ENCODE results near the gene MERTK.
A peak's percentile ranks its signal among the peaks of the same experiment; 100 is the strongest.
"Not testable (repeated sequence)": the region's sequence is repeated elsewhere in the genome, so short reads cannot be mapped to it uniquely, and the experiment has no call there.

The MERTK gene

GRCh38 chr2:112065966-112066365 lies 167.6 kb downstream of the MERTK start:
- no peaks in the 10 kb centered on the region for H3K4me1 ChIP-seq (ENCODE audit: control insufficient read depth in 1 of 2, insufficient read depth in 2 of 2, low read length in 2 of 2)
- no peak overlapping the region for H3K4ac ChIP-seq (ENCODE audit: low read depth, low read length)
- no peak overlapping the region for H3K4me3 ChIP-seq (ENCODE audit: low read depth, low read length)
- peak; percentile 6 to 43 for DNase-seq
- H4K91ac ChIP-seq (ENCODE audit: low read depth, low read length), result no peak overlapping the region
- no peak overlapping the region for H3K9ac ChIP-seq (ENCODE audit: low read length)
- no peak overlapping the region for H2BK120ac ChIP-seq (ENCODE audit: insufficient read depth, low read length, poor library complexity)
- H3K23ac ChIP-seq (ENCODE audit: low read length), result no peak overlapping the region
- no peaks in the 10 kb centered on the region for H3K79me2 ChIP-seq (ENCODE audit: control insufficient read depth, insufficient read depth, low read length, poor library complexity)
- no peak overlapping the region for H3K14ac ChIP-seq (ENCODE audit: low read length)
- peaks cover 16 to 23% of the 10 kb centered on the region in 2 experiments for H3K36me3 ChIP-seq (ENCODE audit: control insufficient read depth in 1 of 2, insufficient read depth in 2 of 2, low read length in 2 of 2)
- H4K8ac ChIP-seq (ENCODE audit: low read depth, low read length), result no peak overlapping the region
- H3K18ac ChIP-seq (ENCODE audit: low read length), result no peak overlapping the region
- H2BK12ac ChIP-seq (ENCODE audit: low read length), result no peak overlapping the region
- no peak overlapping the region for H4K12ac ChIP-seq (ENCODE audit: low read depth, low read length)
- no peak overlapping the region for H3K27ac ChIP-seq (ENCODE audit: low read depth, low read length)
- H3K79me1 ChIP-seq (ENCODE audit: low read length), result no peaks in the 10 kb centered on the region
- H2BK5ac ChIP-seq (ENCODE audit: low read depth, low read length, poor library complexity), result no peak overlapping the region
- no peak overlapping the region for H2AK5ac ChIP-seq (ENCODE audit: low read length)
- WGBS (ENCODE audit: extremely low coverage, insufficient coverage, insufficient read length), result no CpG with 5 or more reads among the region's 1 CpG
- H3K27me3 ChIP-seq (ENCODE audit: insufficient read depth, low read length), result no peaks in the 10 kb centered on the region
- no peak overlapping the region for H2AFZ ChIP-seq (ENCODE audit: insufficient read depth, low read length, poor library complexity)
- no peaks in the 10 kb centered on the region for H3K9me3 ChIP-seq (ENCODE audit: insufficient read depth, low read depth, low read length)
- no peak overlapping the region for H3K4me2 ChIP-seq (ENCODE audit: low read length)

GRCh38 chr2:112069794-112070193 lies 171.4 kb downstream of the MERTK start:
- H2BK5ac ChIP-seq (ENCODE audit: low read depth, low read length, poor library complexity); H2AK5ac ChIP-seq (ENCODE audit: low read length); H3K18ac ChIP-seq (ENCODE audit: low read length); DNase-seq; H3K4ac ChIP-seq (ENCODE audit: low read depth, low read length); H3K27ac ChIP-seq (ENCODE audit: low read depth, low read length); H3K27me3 ChIP-seq (ENCODE audit: insufficient read depth, low read length); H2AFZ ChIP-seq (ENCODE audit: insufficient read depth, low read length, poor library complexity); H3K79me1 ChIP-seq (ENCODE audit: low read length); H3K4me3 ChIP-seq (ENCODE audit: low read depth, low read length); H4K12ac ChIP-seq (ENCODE audit: low read depth, low read length); H3K4me1 ChIP-seq (ENCODE audit: control insufficient read depth in 1 of 2, insufficient read depth in 2 of 2, low read length in 2 of 2); H2BK120ac ChIP-seq (ENCODE audit: insufficient read depth, low read length, poor library complexity); H3K4me2 ChIP-seq (ENCODE audit: low read length); H2BK12ac ChIP-seq (ENCODE audit: low read length); H3K23ac ChIP-seq (ENCODE audit: low read length); H4K91ac ChIP-seq (ENCODE audit: low read depth, low read length); H3K79me2 ChIP-seq (ENCODE audit: control insufficient read depth, insufficient read depth, low read length, poor library complexity); H3K14ac ChIP-seq (ENCODE audit: low read length); H3K9ac ChIP-seq (ENCODE audit: low read length); H4K8ac ChIP-seq (ENCODE audit: low read depth, low read length); H3K9me3 ChIP-seq (ENCODE audit: insufficient read depth, low read depth, low read length): not testable (repeated sequence)
- peaks cover 11 to 15% of the 10 kb centered on the region in 2 experiments for H3K36me3 ChIP-seq (ENCODE audit: control insufficient read depth in 1 of 2, insufficient read depth in 2 of 2, low read length in 2 of 2)

GRCh38 chr2:112073875-112074274 lies 175.5 kb downstream of the MERTK start:
- Histone ChIP-seq H3K4me2 (ENCODE audit: low read length) (no peak overlapping the region), H3K14ac (ENCODE audit: low read length) (no peak overlapping the region), H4K12ac (ENCODE audit: low read depth, low read length) (no peak overlapping the region), H3K4ac (ENCODE audit: low read depth, low read length) (no peak overlapping the region), H4K8ac (ENCODE audit: low read depth, low read length) (no peak overlapping the region), H2AFZ (ENCODE audit: insufficient read depth, low read length, poor library complexity) (no peak overlapping the region), H3K4me3 (ENCODE audit: low read depth, low read length) (no peak overlapping the region), H3K4me1 (ENCODE audit: control insufficient read depth in 1 of 2, insufficient read depth in 2 of 2, low read length in 2 of 2) (no peaks in the 10 kb centered on the region), H4K91ac (ENCODE audit: low read depth, low read length) (no peak overlapping the region), H3K79me2 (ENCODE audit: control insufficient read depth, insufficient read depth, low read length, poor library complexity) (no peaks in the 10 kb centered on the region), H2BK5ac (ENCODE audit: low read depth, low read length, poor library complexity) (no peak overlapping the region), H2BK12ac (ENCODE audit: low read length) (no peak overlapping the region), H3K27me3 (ENCODE audit: insufficient read depth, low read length) (no peaks in the 10 kb centered on the region), H3K27ac (ENCODE audit: low read depth, low read length) (no peak overlapping the region), H3K9ac (ENCODE audit: low read length) (no peak overlapping the region), H3K79me1 (ENCODE audit: low read length) (no peaks in the 10 kb centered on the region), H2AK5ac (ENCODE audit: low read length) (no peak overlapping the region), H3K9me3 (ENCODE audit: insufficient read depth, low read depth, low read length) (no peaks in the 10 kb centered on the region), H3K36me3 (ENCODE audit: control insufficient read depth in 1 of 2, insufficient read depth in 2 of 2, low read length in 2 of 2) (peaks cover 15 to 16% of the 10 kb centered on the region in 2 experiments), H3K23ac (ENCODE audit: low read length) (no peak overlapping the region), H3K18ac (ENCODE audit: low read length) (no peak overlapping the region), H2BK120ac (ENCODE audit: insufficient read depth, low read length, poor library complexity) (no peak overlapping the region)
- no peak for DNase-seq
- no CpG with 5 or more reads among the region's 3 CpGs for WGBS (ENCODE audit: extremely low coverage, insufficient coverage, insufficient read length)

DNA sequence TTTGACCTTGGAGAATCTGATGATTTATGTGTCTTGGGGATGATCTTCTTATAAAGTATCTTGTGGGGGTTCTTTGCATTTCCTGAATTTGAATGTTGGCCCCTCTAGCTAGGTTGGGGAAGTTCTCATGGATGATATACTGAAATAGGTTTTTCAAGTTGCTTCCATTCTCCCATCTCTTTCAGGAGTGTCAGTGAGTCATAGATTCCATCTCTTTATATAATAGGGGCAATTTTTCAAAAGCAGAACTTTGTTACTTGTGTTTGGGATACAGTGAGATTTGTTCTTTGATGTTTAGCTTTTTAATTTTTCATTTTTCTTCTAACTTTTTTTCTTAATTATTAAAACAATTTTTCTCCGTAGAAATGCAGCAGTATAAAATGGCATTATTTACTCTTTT lies 176.1 kb downstream of the MERTK start:
- Histone ChIP-seq H3K27ac (ENCODE audit: low read depth, low read length) (no peak overlapping the region), H3K4ac (ENCODE audit: low read depth, low read length) (no peak overlapping the region), H3K18ac (ENCODE audit: low read length) (no peak overlapping the region), H3K79me1 (ENCODE audit: low read length) (no peaks in the 10 kb centered on the region), H3K4me2 (ENCODE audit: low read length) (no peak overlapping the region), H2AFZ (ENCODE audit: insufficient read depth, low read length, poor library complexity) (no peak overlapping the region), H3K4me1 (ENCODE audit: control insufficient read depth in 1 of 2, insufficient read depth in 2 of 2, low read length in 2 of 2) (no peaks in the 10 kb centered on the region), H3K4me3 (ENCODE audit: low read depth, low read length) (no peak overlapping the region), H2AK5ac (ENCODE audit: low read length) (no peak overlapping the region), H3K9me3 (ENCODE audit: insufficient read depth, low read depth, low read length) (no peaks in the 10 kb centered on the region), H3K14ac (ENCODE audit: low read length) (no peak overlapping the region), H4K8ac (ENCODE audit: low read depth, low read length) (no peak overlapping the region), H2BK5ac (ENCODE audit: low read depth, low read length, poor library complexity) (no peak overlapping the region), H4K12ac (ENCODE audit: low read depth, low read length) (no peak overlapping the region), H3K23ac (ENCODE audit: low read length) (no peak overlapping the region), H4K91ac (ENCODE audit: low read depth, low read length) (no peak overlapping the region), H3K27me3 (ENCODE audit: insufficient read depth, low read length) (no peaks in the 10 kb centered on the region), H3K36me3 (ENCODE audit: control insufficient read depth in 1 of 2, insufficient read depth in 2 of 2, low read length in 2 of 2) (peaks cover 15 to 16% of the 10 kb centered on the region in 2 experiments), H2BK12ac (ENCODE audit: low read length) (no peak overlapping the region), H3K79me2 (ENCODE audit: control insufficient read depth, insufficient read depth, low read length, poor library complexity) (no peaks in the 10 kb centered on the region), H3K9ac (ENCODE audit: low read length) (no peak overlapping the region), H2BK120ac (ENCODE audit: insufficient read depth, low read length, poor library complexity) (no peak overlapping the region)
- WGBS (ENCODE audit: extremely low coverage, insufficient coverage, insufficient read length), result no CpG with 5 or more reads among the region's 1 CpG
- DNase-seq, result peak in 1 of 2 donors; percentile 4

Measured in trophoblast cell (in vitro differentiated cells and primary cell).